ENCODE measurements around the gene MYMX. TPM values are rescaled to one million over a fixed set of nuclear protein-coding genes. Genes with fewer than 3 reads are reported as not detected.

The MYMX gene
- total RNA-seq: not detected in 2 replicates

DNA sequence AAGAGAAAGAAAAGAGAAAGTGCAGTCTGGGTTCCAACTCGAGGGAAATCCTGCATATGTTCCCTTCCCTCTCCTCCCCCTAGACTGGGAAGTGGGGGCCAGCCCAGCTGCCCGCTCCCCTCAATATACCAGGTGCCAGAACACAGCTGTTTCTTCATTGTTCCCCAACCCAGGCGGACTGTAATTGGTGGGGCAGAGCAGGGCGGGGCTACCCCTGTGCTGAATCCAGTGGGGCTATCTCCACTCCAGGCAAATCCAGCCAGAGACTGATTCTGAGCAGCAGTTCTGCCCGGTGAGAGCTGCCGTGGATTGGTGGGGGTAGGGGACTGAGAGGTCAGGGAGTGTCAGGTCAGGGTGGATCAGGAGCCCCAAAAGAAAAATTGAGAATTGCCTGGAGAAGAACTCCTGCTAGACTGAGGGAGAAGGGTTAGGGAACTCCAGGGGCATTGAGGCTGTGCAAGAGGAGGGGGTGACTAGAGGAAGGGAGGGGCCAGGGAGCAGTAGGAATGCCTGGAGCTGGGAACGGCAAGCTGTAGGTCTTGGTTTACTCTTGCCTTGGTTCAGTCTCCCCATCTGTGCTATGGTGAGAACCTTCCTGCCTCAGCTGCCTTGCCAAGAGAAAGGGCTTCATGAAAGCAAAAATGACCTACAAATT is at the start of gene MYMX:
Gene MYMX (plus strand): TSS at position 250 of the 655 bp plus-strand sequence. CDS start 546 bp downstream, outside the sequence.

DNA sequence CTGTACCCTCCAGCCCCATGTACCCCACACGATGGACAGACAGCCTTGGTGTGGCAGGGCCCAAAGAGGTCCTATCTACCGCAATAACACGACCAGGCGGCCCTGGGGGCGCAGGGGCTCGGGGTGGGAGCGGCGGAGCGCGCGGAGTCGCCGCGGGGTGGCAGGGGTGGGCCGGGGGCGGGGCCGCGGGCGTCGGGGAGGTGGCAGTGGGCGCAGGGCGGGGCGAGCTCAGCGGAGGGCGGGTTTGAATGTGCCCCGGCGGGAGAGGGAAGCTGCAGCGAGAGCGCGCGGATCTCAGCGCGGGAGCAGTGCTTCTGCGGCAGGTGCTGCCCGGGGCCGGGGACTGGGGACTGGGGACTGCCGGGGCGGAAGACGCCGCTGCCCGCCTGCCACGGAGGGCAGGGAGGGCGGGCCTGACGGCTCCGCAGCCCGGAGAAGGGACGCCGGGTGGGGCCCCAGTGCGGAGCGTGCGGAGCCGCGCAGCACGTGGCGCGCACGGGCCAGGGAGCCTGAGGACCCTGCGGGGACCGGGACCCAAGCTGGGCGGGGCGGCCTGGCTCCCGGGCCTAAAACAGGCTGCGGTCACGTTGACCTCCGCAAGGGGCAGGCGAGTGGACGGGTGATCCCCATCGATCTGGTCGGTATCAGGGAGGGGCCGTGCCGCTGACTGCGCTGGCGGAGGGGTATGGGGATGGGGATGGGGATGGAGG is 6.7 kb downstream of the MYMX start, which contains the start of gene SLC29A1:
Gene SLC29A1 (plus strand): TSS at position 277 of the 710 bp plus-strand sequence. CDS start 3,719 bp downstream, outside the sequence.

DNA sequence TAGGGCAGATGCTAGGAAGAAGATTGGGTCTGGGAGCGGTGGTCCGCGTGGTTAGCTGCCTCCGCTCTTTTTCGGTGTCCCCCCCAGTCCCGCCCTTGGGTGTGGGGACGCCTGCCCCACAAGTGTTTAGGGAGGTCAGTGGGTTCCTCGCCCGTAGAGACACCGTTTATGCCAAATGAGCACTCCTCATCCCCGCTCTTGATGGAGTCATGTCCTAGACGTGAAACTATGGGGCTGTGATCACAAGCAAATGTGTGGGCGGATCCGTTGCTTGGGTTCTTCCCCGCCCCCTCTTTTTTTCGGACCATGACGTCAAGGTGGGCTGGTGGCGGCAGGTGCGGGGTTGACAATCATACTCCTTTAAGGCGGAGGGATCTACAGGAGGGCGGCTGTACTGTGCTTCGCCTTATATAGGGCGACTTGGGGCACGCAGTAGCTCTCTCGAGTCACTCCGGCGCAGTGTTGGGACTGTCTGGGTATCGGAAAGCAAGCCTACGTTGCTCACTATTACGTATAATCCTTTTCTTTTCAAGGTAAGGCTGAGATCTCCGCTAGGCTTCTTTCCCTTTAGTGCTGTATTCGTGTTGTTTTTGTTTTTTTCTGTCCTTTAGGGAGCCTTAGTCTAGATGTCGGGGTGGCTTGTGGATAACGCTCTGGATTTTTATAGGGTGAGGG is 30.1 kb downstream of the MYMX start, which contains the start of gene HSP90AB1:
Gene HSP90AB1 (plus strand): TSS at position 439 of the 675 bp plus-strand sequence. CDS start 1,529 bp downstream, outside the sequence.

GRCh38 chr6:44257025-44257752 is 40.5 kb downstream of the MYMX start, which contains the start of gene SLC35B2:
SLC35B2 (minus strand) TSS chr6:44257528; CDS start chr6:44257410, 118 bp downstream.

DNA sequence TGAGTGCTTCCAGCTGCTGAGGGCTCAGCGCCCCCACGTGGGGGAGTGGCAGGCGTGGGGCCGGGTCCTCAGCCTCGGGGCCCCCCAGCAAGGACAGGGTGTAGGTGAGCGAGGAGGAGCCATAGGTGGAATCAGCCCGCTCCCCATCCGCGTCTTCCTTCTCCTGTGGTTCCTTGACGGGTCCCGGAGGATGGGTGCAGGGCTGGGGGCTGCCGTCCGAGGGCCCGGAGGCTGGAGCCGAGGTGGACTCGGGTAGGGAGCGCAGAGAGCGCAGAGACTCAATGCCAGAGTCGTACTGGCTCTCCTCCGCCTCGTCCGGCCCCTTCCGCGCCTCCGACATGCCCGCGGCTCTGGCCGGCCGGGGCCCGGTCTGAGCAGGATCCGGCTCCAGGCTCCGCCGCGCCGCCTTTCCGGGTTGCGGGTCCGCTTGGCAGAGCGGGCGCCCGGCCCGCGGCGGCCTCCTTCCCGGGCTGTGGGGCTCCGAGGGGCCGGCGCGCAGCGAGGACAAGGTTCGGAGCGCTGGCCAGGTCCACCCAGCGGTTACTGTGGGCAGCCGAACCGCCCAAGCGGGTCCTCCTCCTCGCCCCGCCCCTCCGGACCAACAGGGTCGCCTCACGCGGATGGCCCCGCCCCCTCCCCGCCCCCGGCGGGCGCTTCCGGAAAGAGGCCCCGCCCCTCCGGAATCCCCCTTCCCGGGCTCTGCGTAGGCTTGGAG is 48.4 kb downstream of the MYMX start, which contains the start of gene NFKBIE:
Gene NFKBIE (minus strand): TSS at position 545 of the 715 bp plus-strand sequence. CDS start 205 bp downstream, at position 340.

Small RNAs within 50 kb of the gene (small RNA-seq; reads per million reads assigned to genes)
- gene RN7SL811P: not detected

Other genes starting within 250 kb of the MYMX start
- 42.8 and 48.1 TPM in 2 replicates for gene MRPL14, start 89.5 kb upstream of the MYMX start, total RNA-seq
- 22.8 and 24.4 TPM in 2 replicates for gene TMEM63B, start 89.4 kb upstream of the MYMX start, total RNA-seq
- not detected in 2 replicates for gene CAPN11, start 58.1 kb upstream of the MYMX start, total RNA-seq
- gene SLC29A1, start 6.7 kb downstream of the MYMX start, total RNA-seq: 9.6 and 14.9 TPM in 2 replicates
- 804 and 919 TPM in 2 replicates for gene HSP90AB1, start 30.2 kb downstream of the MYMX start, total RNA-seq
- 65.8 and 75.7 TPM in 2 replicates for gene SLC35B2, start 40.6 kb downstream of the MYMX start, total RNA-seq
- gene NFKBIE, start 48.6 kb downstream of the MYMX start, total RNA-seq: 4.4 and 4.7 TPM in 2 replicates
- gene TMEM151B, start 53.5 kb downstream of the MYMX start, total RNA-seq: not detected in 2 replicates
- gene AARS2, start 96.4 kb downstream of the MYMX start, total RNA-seq: 9.2 and 16.6 TPM in 2 replicates
- not detected in 2 replicates for gene SPATS1, start 125.7 kb downstream of the MYMX start, total RNA-seq
- 18.7 and 25.2 TPM in 2 replicates for gene CDC5L, start 170.8 kb downstream of the MYMX start, total RNA-seq